Stimulated activated CD8-positive, alpha-beta memory T cell treated with anti-CD3 and anti-CD28 coated beads, Interleukin-15, amount 100 ng/mL, for 24 hours (primary cell): ENCODE measurements around the gene CCDC15.
"Not testable (repeated sequence)": the region's sequence is repeated elsewhere in the genome, so short reads cannot be mapped to it uniquely, and the experiment has no call there.

ENCODE experiments used
- DNase-seq: peaks from one replicate; pipeline ENCODE4 v3.0.0-alpha.2; 2020; ENCODE audit warnings: low read depth

The CCDC15 gene

GRCh38 chr11:124941703-124942102, 12.3 kb upstream of the CCDC15 start:
- DNase-seq: no peak

- no peak for DNase-seq
Measured at GRCh38 chr11:124942466-124943253, 11.3 kb upstream of the CCDC15 start.

DNA sequence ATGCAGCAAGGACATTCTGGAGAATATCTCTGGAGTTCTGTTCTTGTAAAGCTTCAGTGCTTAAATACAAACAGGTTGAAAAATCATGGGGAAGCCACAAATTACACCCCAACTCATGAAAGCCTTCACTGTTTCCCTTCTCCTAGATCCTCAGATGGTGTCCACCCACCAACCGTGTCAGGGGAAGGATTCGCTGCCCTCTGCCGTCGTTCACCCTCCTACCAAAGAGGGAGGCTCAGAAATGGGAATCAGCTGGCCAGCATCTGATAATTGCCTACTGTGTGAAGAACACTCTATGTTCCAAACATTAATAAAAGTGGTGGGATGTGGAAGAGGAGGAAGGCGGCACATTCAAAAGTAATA, 10.8 kb upstream of the CCDC15 start:
- no peak for DNase-seq

DNA sequence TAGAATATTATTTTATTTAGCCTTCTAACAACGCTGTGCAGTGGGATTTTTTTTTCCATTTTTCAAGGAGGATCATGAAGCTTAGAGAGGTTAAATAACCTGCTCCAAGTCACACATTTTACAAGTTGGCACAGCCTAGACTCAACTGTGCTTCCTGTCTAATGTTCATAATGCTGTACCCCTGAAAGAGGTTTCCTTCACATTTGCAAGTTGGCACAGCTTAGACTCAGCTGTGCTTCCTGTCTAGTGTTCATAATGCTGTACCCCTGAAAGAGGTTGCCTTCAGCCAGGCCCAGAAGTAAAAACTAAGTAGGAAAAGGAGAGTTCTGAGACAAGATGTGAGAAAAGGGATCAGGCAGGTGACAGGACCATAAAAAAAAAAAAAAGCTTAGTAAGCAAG, 10.3 kb upstream of the CCDC15 start:
- no peak for DNase-seq

- DNase-seq: no peak
Measured at GRCh38 chr11:124944565-124944964, 9.4 kb upstream of the CCDC15 start.

- no peak for DNase-seq
Measured at GRCh38 chr11:124945826-124946225, 8.2 kb upstream of the CCDC15 start.

- no peak for DNase-seq
Measured at GRCh38 chr11:124946735-124947141, 7.3 kb upstream of the CCDC15 start.

- no peak for DNase-seq
Measured at GRCh38 chr11:124950601-124951330, 3.2 kb upstream of the CCDC15 start.

DNA sequence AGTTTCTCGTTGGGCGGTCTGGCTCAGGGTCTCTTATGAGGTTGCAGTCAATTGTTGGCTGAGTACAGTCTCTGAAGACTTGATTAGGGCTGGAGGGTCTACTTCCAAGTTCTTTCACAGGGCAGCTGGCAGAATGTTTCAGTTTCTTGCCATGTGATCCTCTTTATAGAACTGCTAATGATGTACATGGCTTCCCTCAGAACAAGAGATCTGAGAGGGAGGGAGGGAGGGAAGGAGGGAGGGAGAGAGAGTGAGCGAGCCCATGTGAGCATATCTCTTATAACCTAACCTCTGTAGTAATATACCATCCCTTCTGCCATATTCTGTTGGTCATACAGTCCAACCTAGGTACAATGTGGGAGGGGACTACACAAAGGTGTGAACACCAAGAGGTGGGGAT, 2.7 kb upstream of the CCDC15 start:
- DNase-seq: no peak

- no peak for DNase-seq
Measured at GRCh38 chr11:124954590-124954955, 571 bp downstream of the CCDC15 start.

DNA sequence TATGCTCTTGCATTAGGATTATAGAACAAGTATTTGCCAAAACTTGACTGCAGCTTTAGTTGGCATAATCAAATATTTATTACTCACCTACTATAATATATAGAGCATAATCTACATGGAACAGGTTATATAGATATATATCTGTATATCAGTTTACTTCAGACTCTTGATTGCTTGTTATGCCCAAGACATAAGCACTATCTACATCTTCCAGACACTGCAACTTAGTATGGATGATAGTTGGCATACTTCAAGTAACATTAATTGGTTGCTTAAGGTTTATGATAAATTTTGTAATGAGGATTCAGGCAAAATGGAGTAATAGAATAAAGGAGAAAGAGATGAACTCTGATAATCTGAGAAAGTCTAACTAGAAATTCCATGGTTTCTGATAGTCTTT, 1.0 kb downstream of the CCDC15 start:
- no peak for DNase-seq

- no peak for DNase-seq
Measured at GRCh38 chr11:124961972-124962609, 8.1 kb downstream of the CCDC15 start.

DNA sequence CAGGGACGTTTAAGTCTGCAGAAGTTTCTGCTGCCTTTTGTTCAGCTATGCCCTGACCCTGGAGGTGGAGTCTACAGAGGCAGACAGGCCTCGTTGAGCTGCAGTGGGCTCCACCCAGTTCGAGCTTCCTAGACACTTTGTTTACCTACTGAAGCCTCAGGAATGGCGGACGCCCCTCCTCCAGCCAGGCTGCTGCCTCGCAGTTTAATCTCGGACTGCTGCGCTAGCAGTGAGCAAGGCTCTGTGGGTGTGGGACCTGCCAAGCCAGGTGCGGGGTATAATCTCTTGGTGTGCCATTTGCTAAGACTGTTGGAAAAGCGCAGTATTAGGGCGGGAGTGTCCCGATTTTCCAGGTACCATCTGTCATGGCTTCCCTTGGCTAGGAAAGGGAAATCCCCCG, 14.2 kb downstream of the CCDC15 start:
- DNase-seq: not testable (repeated sequence)

DNA sequence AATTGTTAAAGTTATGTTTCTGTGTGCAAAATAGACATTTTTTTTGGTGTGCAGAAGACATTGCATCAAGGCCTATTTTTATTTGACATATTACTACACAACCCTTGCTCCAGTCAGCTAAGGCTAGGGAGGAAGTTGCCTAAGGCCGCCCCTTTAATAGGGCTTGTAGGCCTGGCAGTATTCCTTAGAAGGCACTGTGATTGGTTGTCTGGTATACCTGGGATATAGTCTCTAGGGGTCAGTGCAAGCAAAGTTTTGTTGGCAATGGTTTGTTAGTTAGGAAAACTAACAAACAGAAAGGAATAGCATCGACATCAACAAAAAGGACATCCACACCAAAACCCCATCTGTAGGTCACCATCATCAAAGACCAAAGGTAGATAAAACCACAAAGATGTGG, 16.9 kb downstream of the CCDC15 start:
- no peak for DNase-seq

DNA sequence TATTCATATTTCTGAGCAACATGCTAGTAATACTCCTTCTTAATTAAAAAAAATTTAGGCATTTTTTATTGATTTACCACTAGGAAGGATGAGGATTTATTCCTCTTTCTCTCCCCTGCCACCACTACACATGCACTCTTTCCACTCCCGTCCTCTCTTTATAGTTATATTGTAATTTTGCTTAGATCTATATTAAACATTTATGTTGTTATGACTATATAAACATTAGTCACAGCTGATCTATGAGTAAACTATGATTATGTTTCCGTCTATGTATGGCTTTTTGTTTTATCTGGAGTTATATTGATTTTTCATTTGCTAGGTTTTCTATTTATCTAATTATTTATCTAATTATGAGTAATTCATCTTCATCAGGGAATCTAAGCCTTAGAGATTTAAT, 17.8 kb downstream of the CCDC15 start:
- no peak for DNase-seq

DNA sequence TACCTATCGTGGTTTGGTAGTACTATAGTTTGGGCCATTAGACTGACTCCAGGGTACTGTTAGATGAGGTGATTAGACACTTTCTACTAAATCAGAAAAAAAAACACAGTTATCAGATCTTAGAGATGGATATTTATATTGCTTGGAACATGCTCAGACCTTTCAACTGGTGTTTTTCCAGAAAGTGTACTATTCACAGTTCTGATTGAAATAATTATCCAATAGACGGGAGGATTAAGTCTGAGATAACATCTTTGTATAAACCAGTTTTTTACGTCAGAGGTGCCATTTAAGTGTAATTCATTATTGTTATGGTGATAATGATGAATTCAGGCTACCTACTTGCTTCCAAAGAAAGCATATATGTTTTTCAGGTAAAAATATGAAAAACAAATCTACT, 22.5 kb downstream of the CCDC15 start:
- no peak for DNase-seq

GRCh38 chr11:124977006-124977405, 23.0 kb downstream of the CCDC15 start:
- no peak for DNase-seq

DNA sequence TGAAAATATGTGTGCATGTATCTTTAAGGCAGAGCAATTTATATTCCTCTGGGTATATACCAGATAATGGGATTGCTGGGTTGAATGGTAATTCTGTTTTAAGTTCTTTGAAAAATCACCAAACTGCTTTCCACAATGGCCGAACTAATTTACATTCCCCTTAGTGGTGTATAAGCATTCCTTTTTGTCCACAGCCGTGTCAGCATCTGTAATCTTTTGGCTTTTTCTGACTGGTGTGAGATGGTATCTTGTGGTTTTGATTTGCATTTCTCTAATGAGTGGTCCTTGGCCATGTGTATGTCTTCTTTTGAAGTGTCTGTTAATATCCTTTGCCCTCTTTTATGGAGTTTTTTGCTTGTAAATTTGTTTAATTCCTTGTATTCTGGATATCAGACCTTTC, 24.3 kb downstream of the CCDC15 start:
- DNase-seq: no peak

DNA sequence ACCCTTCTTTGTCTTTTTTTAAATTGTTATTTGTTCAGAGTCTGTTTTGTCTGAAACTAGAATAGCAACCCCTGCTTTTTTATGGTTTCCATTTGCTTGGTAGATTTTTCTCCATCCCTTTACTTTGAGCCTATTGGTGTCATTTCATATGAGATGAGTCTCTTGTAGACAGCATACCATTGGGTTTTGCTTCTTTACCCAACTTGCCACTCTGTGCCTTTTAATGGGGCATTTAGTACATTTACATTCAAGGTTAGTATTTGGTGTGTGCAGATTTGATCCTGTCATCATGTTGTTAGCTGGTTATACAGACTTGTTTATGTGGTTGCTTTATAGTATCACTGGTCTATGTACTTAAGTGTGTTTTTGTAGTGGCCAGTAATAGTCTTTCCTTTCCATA, 28.0 kb downstream of the CCDC15 start:
- no peak for DNase-seq

GRCh38 chr11:124983674-124984511, 29.9 kb downstream of the CCDC15 start:
- no peak for DNase-seq

- DNase-seq: no peak
Measured at GRCh38 chr11:124984512-124984854, 30.5 kb downstream of the CCDC15 start.

DNA sequence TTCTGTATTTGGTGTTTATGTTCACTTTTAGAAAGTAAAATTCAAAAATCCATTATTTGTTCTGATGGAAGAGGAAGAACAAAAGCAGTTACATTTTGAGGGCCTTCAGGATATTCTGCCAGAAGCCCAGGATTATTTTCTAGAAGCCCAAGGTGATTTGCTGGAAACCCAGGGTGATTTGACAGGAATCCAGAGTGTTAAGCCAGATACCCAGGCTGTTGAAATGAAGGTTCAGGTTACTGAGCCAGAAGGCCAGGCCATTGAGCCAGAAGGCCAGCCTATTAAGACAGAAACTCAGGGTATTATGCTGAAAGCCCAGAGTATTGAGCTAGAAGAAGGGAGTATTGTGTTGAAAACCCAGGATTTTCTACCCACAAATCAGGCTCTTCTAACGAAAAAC, 33.1 kb downstream of the CCDC15 start:
- DNase-seq: no peak

DNA sequence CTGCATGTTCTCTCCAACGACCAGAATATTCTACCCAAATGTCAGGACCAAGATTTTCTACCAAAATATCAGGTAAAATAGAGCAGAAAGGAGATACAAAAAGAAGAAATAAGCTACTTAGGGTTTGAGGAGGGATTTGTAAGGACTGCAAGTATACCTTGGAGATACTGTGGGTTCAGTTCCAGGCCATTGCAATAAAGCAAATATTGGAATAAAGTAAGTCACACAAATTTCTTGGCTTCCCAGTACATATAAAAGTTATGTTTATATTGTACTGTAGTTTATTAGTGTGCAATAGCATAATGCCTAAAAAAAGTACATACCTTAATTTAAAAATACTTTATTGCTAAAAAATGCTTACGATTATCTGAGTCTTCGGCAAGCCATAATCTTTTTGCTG, 34.1 kb downstream of the CCDC15 start:
- DNase-seq: no peak
